Adrenal gland (tissue), 12 donors: ENCODE data around the gene SWAP70. TPM values are rescaled to one million over a fixed set of nuclear protein-coding genes. Genes with fewer than 3 reads are reported as not detected.
A peak's percentile ranks its signal among the peaks of the same experiment; 100 is the strongest.

Experiments
- DNase-seq, 7 donors: peaks; one replicate each; pipeline ENCODE4 v3.0.0-alpha.2; 2019 to 2020
- H3K27ac ChIP-seq, 5 donors: fragments of 200-600 bp; sonication (generic) in 4 of 5; 1 replicate in 3 of 5; 2 replicates in 2 of 5; pipeline versions ENCODE4 v1.5.1 to v1.8.0; 2016 to 2020; ENCODE audit warnings: mild to moderate bottlenecking in 1 of 5
- H3K27me3 ChIP-seq: fragments of 200-600 bp; 2 replicates; pipeline ENCODE4 v1.8.0; 2021
- H3K36me3 ChIP-seq, 2 donors: fragments of 200-600 bp; replicated peaks in 1 of 2; 1 replicate in 1 of 2; 2 replicates in 1 of 2; pipeline versions ENCODE4 v1.5.1 to v1.8.0; 2018 to 2022
- H3K4me1 ChIP-seq, 2 donors: fragments of 200-600 bp; replicated peaks in 1 of 2; 1 replicate in 1 of 2; 2 replicates in 1 of 2; pipeline versions ENCODE4 v1.5.1 to v1.8.0; 2018 to 2021
- H3K4me3 ChIP-seq, 4 donors: fragments of 200-600 bp; sonication (generic) in 3 of 4; one replicate each; pipeline ENCODE4 v1.5.1; 2016 to 2018
- H3K9me3 ChIP-seq, 3 donors: fragments of 200-600 bp; sonication (generic) in 1 of 3; replicated peaks in 1 of 3; 1 replicate in 2 of 3; 2 replicates in 1 of 3; pipeline versions ENCODE4 v1.5.1 to v1.8.0; 2016 to 2021
- CTCF ChIP-seq, 6 experiments: fragments of 450-650 bp in 4 of 6; fragments of 200-600 bp in 2 of 6; sonication (generic) in 1 of 6; IDR thresholded peaks; 1 replicate in 5 of 6; 2 replicates in 1 of 6; pipeline versions ENCODE4 v1.5.1 to v1.8.0; 2016 to 2021; ENCODE audit warnings: antibody characterized with exemption in 6 of 6, mild to moderate bottlenecking in 2 of 6, moderate library complexity in 1 of 6
- POLR2A ChIP-seq, 2 donors: fragments of 450-650 bp; IDR thresholded peaks; one replicate each; pipeline ENCODE4 v1.6.1; 2017; ENCODE audit warnings: antibody characterized with exemption in 2 of 2, mild to moderate bottlenecking in 2 of 2, moderate library complexity in 1 of 2
- WGBS, 4 donors: extraction: QIAGEN DNeasy Blood & Tissue Kit in 2 of 4; methylation state at CpG; one replicate each; pipeline versions ENCODE4 v1.1.5 to v1.1.7; 2013 to 2017; 5-methylcytosine and 5-hydroxymethylcytosine counted together
- intact Hi-C, 2 donors: fragments of 100-400 bp; cut with DNase I; formaldehyde crosslinking; loops; one replicate each; pipeline versions ENCODE4 v1.14.1 to v1.15.0; 2022 to 2023
- polyA plus RNA-seq, 3 donors: library from polyadenylated mRNA; stranded (reverse); fragments of 200-250 nt in 2 of 3; fragments of 350-450 nt in 1 of 3; fragmentation: Illumina TruSeq in 1 of 3; extraction: RNeasy Lipid Tissue Mini Kit (QIAGEN cat#74804) in 1 of 3; gene quantifications; one replicate each; pipeline ENCODE4 v1.2.3, GENCODE V29; 2013 to 2014
- total RNA-seq, 9 donors: library from RNA; depleted of rRNA in 4 of 9; stranded (reverse); fragments of >200 nt in 4 of 9; fragments of 120-200 nt in 1 of 9; fragmentation: NEBNext Ultra II Directional in 1 of 9; extraction: Animal tissue kit (Norgen Biotek cat#: 25700) in 1 of 9; gene quantifications; one replicate each; pipeline versions ENCODE4 v1.1.0 to v1.2.4, GENCODE V29; 2013 to 2023
- donor health status: healthy with polysubstance abuse.
- donor health status: Bipolar disorder and iron deficiency.
- donor health status: DM: yes; HTN: yes; CAD: no.
- donor health status: DM: no; HTN: no; CAD: no.
- donor health status: DM: no; HTN: no; CAD: no.
- donor health status: DM: yes; HTN: yes; CAD: no.

Gene SWAP70
- total and polyA plus RNA-seq, 12 donors = 6.5 to 23.5 (median 17.0) TPM

GRCh38 chr11:9656864-9657263 lies 7.0 kb upstream of the SWAP70 start:
- intact Hi-C loops = no loop called here
- Histone ChIP-seq H3K9me3 (no peaks in the 10 kb centered on the region), H3K27me3 (no peaks in the 10 kb centered on the region)

GRCh38 chr11:9657531-9657930 lies 6.3 kb upstream of the SWAP70 start:
- 82 to 85% (median 82%) methylated on average over 6 of the region's 6 CpGs for WGBS, 4 donors
- Histone ChIP-seq H3K27me3 (no peaks in the 10 kb centered on the region), H3K4me3 (no peak overlapping the region), H3K4me1 (no peaks in the 10 kb centered on the region), H3K27ac (no peak overlapping the region), H3K9me3 (no peaks in the 10 kb centered on the region), H3K36me3 (no peaks in the 10 kb centered on the region)
- TF ChIP-seq CTCF (IDR thresholded peaks at IDR 0.05) = no peak
- no peak for TF ChIP-seq POLR2A (IDR thresholded peaks at IDR 0.05)
- intact Hi-C loops = no loop called here
- DNase-seq = no peak

More at GRCh38 chr11:9656864-9657263, 7.0 kb upstream of the SWAP70 start:
- TF ChIP-seq CTCF (IDR thresholded peaks at IDR 0.05) (no peak), POLR2A (IDR thresholded peaks at IDR 0.05) (no peak)
- H3K27ac ChIP-seq = no peak overlapping the region
- DNase-seq = no peak
- no peaks in the 10 kb centered on the region for H3K4me1 ChIP-seq
- no peaks in the 10 kb centered on the region for H3K36me3 ChIP-seq
- H3K4me3 ChIP-seq = no peak overlapping the region

DNA sequence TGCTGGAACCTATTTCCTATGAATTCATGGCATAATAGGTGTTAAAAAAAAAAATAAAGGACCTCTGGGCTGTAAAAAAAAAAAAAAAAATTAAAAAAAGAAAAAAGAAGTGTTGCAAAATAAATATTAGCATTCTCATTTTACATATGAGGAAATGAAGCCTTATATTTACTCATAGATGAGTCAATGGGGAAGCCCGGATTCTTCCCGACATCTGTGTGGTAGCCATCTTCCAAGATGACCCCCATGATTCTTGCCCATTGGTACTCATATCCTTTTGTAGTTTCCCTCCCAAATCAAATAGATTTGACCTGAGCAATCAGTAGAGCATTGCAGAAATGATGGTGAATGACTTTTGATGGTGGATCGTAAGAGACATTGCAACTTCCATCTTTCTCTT lies 3.0 kb upstream of the SWAP70 start:
- H3K4me1 ChIP-seq = peaks cover 0 to 12% of the 10 kb centered on the region in 2 donors
- no peak for TF ChIP-seq CTCF (IDR thresholded peaks at IDR 0.05)
- no peak for TF ChIP-seq POLR2A (IDR thresholded peaks at IDR 0.05)
- no peaks in the 10 kb centered on the region for H3K9me3 ChIP-seq
- WGBS, 4 donors = 75 to 92% (median 85%) methylated on average over 3 of the region's 3 CpGs
- no peak overlapping the region for H3K4me3 ChIP-seq
- DNase-seq = no peak
- intact Hi-C loops = no loop called here
- no peaks in the 10 kb centered on the region for H3K36me3 ChIP-seq
- H3K27ac ChIP-seq = no peak overlapping the region
- no peaks in the 10 kb centered on the region for H3K27me3 ChIP-seq

GRCh38 chr11:9662273-9662672 lies 1.6 kb upstream of the SWAP70 start:
- no peaks in the 10 kb centered on the region for H3K9me3 ChIP-seq
- TF ChIP-seq POLR2A (IDR thresholded peaks at IDR 0.05) = no peak
- TF ChIP-seq CTCF (IDR thresholded peaks at IDR 0.05) = no peak
- no peaks in the 10 kb centered on the region for H3K36me3 ChIP-seq
- peak in 5 of 7 donors; percentile 18 to 44 (median 33) for DNase-seq
- peaks cover 0 to 12% of the 10 kb centered on the region in 2 donors for H3K4me1 ChIP-seq
- H3K27ac ChIP-seq = peak overlapping the region in 2 of 5 donors; percentile 89 to 96
- H3K27me3 ChIP-seq = no peaks in the 10 kb centered on the region
- 49 to 60% (median 52%) methylated on average over 3 of the region's 3 CpGs for WGBS, 4 donors
- intact Hi-C loops = no loop called here
- no peak overlapping the region for H3K4me3 ChIP-seq
